HepG2 (cell line): Measurements from ENCODE around the gene CATSPERD. TPM values are rescaled to one million over a fixed set of nuclear protein-coding genes. Genes with fewer than 3 reads are reported as not detected.

Experiments used
- FOXP1 ChIP-seq, 2 experiments: fragments of 450-650 bp in 1 of 2; IDR thresholded peaks; 2 replicates each; pipeline ENCODE4 v1.6.1; 2017 to 2018; ENCODE audit warnings: antibody characterized with exemption in 1 of 2
- HNF4A ChIP-seq: sonication (generic); formaldehyde crosslinking; IDR thresholded peaks from 2 replicates; pipeline ENCODE4 v1.4.0; 2020; ENCODE audit warnings: missing genetic modification reagents
- HNRNPLL ChIP-seq: fragments of 200-400 bp; formaldehyde crosslinking; IDR thresholded peaks from 2 replicates; pipeline ENCODE4 v1.6.1; 2017; ENCODE audit warnings: mild to moderate bottlenecking, low read depth, low read length; ENCODE audit not compliant: poor library complexity, severe bottlenecking
- SP4 ChIP-seq: sonication (generic); formaldehyde crosslinking; IDR thresholded peaks from 2 replicates; pipeline ENCODE4 v1.8.1; 2023; ENCODE audit warnings: mild to moderate bottlenecking, missing genetic modification reagents
- SRF ChIP-seq: IDR thresholded peaks from 2 replicates; pipeline ENCODE4 v1.6.1; 2011; ENCODE audit warnings: mild to moderate bottlenecking, low read depth, low read length, moderate library complexity
- SRSF9 ChIP-seq: fragments of 200-400 bp; formaldehyde crosslinking; IDR thresholded peaks from 2 replicates; pipeline ENCODE4 v1.6.1; 2018; ENCODE audit warnings: borderline replicate concordance, mild to moderate bottlenecking, low read depth, low read length; ENCODE audit not compliant: insufficient read depth, poor library complexity, severe bottlenecking
- TAF15 ChIP-seq: fragments of 200-400 bp; formaldehyde crosslinking; IDR thresholded peaks from one replicate; pipeline ENCODE4 v1.6.1; 2018; ENCODE audit warnings: mild to moderate bottlenecking, low read depth, low read length; ENCODE audit not compliant: poor library complexity, severe bottlenecking
- TCF12 ChIP-seq, 2 experiments: fragments of 450-650 bp in 1 of 2; sonication (generic) in 1 of 2; formaldehyde crosslinking in 1 of 2; IDR thresholded peaks; 2 replicates each; pipeline versions ENCODE4 v1.6.1 to v1.8.0; 2017 to 2022; ENCODE audit warnings: antibody characterized with exemption in 1 of 2, mild to moderate bottlenecking in 1 of 2, missing genetic modification reagents in 1 of 2, moderate library complexity in 1 of 2
- TEAD2 ChIP-seq: sonication (generic); formaldehyde crosslinking; IDR thresholded peaks from 2 replicates; pipeline ENCODE4 v1.9.0; 2021; ENCODE audit warnings: missing genetic modification reagents
- ZBTB21 ChIP-seq: sonication (generic); formaldehyde crosslinking; IDR thresholded peaks from 2 replicates; pipeline ENCODE4 v1.4.0; 2020; ENCODE audit warnings: missing genetic modification reagents
- ZNF12 ChIP-seq: sonication (generic); formaldehyde crosslinking; IDR thresholded peaks from 2 replicates; pipeline ENCODE4 v1.5.0; 2020; ENCODE audit warnings: missing genetic modification reagents
- ZNF460 ChIP-seq: sonication (generic); formaldehyde crosslinking; IDR thresholded peaks from 2 replicates; pipeline ENCODE4 v1.5.1; 2020; ENCODE audit warnings: missing genetic modification reagents, mild to moderate bottlenecking, borderline replicate concordance
- ZNF605 ChIP-seq: sonication (generic); formaldehyde crosslinking; IDR thresholded peaks from 2 replicates; pipeline ENCODE4 v1.8.0; 2022; ENCODE audit warnings: mild to moderate bottlenecking, missing genetic modification reagents
- ZNF678 ChIP-seq: sonication (generic); formaldehyde crosslinking; IDR thresholded peaks from 2 replicates; pipeline ENCODE4 v1.4.0; 2020; ENCODE audit warnings: mild to moderate bottlenecking, missing genetic modification reagents
- ZNF709 ChIP-seq: sonication (generic); formaldehyde crosslinking; IDR thresholded peaks from 2 replicates; pipeline ENCODE4 v1.5.0; 2020; ENCODE audit warnings: mild to moderate bottlenecking, missing genetic modification reagents
- ZNF850 ChIP-seq: sonication (generic); formaldehyde crosslinking; conservative IDR thresholded peaks from 2 replicates; pipeline ENCODE4 v1.9.0; 2021; ENCODE audit warnings: mild to moderate bottlenecking, missing genetic modification reagents
- polyA plus RNA-seq, 8 experiments: library from polyadenylated mRNA; depleted of rRNA in 3 of 8; stranded (reverse) in 7 of 8; unstranded in 1 of 8; fragments of >200 nt; fragmentation: Illumina TruSeq in 4 of 8; extraction: Trizol in 4 of 8; gene quantifications; 2 replicates each; pipeline versions ENCODE4 v1.2.1 to v1.2.3, GENCODE V29; 2011 to 2016; ENCODE audit warnings: low read depth in 4 of 8, missing spikeins in 1 of 8, mixed read lengths in 1 of 8; ENCODE audit not compliant: insufficient read depth in 1 of 8
- total RNA-seq, 5 experiments: library from RNA; depleted of rRNA; stranded (reverse); fragments of >200 nt; fragmentation: Illumina TruSeq; extraction: Trizol; gene quantifications; 2 replicates each; pipeline ENCODE4 v1.2.3, GENCODE V29; 2016; ENCODE audit warnings: low read depth in 1 of 5
- TF ChIP-seq, protein P1 (sequence below): sonication (generic); formaldehyde crosslinking; IDR thresholded peaks from 2 replicates; pipeline ENCODE4 v1.4.0; 2020; ENCODE audit warnings: missing genetic modification reagents; ENCODE audit errors: not compliant biosample characterization
- TF ChIP-seq, protein P2 (sequence below): fragments of 450-650 bp; IDR thresholded peaks from 2 replicates; pipeline ENCODE4 v1.6.1; 2017
- TF ChIP-seq, protein P3 (sequence below): sonication (generic); formaldehyde crosslinking; IDR thresholded peaks from 2 replicates; pipeline ENCODE4 v1.4.0; 2020; ENCODE audit warnings: missing genetic modification reagents, borderline replicate concordance
- TF ChIP-seq, protein P4 (sequence below): sonication (generic); formaldehyde crosslinking; IDR thresholded peaks from 2 replicates; pipeline ENCODE4 v1.5.1; 2020; ENCODE audit warnings: missing genetic modification reagents, mild to moderate bottlenecking, borderline replicate concordance
- TF ChIP-seq, protein P5 (sequence below): sonication (generic); formaldehyde crosslinking; IDR thresholded peaks from 2 replicates; pipeline ENCODE4 v1.8.0; 2022; ENCODE audit warnings: mild to moderate bottlenecking, missing genetic modification reagents; ENCODE audit not compliant: insufficient replicate concordance
- TF ChIP-seq, protein P6 (sequence below): sonication (generic); formaldehyde crosslinking; IDR thresholded peaks from 2 replicates; pipeline ENCODE4 v1.4.0; 2020; ENCODE audit warnings: mild to moderate bottlenecking, missing genetic modification reagents

CATSPERD gene
- total and polyA plus RNA-seq, 2 of the 13 experiments (the other 11 are each of a cell fraction or from before 2014, with no cell fraction given) = 0.04 TPM; not detected in 1

DNA sequence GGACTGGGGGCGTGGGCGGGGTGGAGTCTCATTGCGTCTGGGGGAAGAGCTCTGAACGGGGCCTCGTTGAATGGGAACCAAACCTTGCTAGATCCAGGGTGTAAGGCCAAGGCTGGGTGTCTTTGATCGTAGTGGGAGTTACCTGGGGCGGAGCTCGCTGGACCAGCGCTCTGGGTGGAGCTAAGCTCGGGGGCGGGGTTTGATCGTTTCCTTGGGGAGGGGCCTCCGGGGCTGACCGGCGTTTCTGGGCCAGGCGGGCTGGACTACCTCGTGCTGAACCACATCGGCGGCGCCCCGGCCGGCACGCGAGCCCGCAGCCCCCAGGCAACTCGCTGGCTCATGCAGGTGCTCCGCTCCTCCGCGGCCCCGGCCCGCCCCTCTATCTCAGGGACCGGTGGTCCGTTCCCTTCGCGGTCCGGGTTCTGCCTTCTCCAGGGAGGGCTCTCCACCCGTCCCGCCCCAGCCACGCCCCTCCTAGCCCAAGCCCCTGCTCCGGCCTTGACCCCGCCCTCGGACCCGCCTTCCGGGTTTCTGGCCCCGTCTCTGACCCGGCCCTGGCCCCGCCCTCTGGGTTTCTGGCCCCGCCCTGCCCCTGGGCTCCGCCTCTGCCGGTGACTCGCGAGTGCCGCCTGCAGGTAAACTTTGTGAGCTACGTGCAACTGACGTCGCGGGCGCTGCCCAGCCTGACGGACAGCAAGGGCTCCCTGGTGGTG lies 33.6 kb upstream of the CATSPERD start (continued):
- TF ChIP-seq HNF4A (CRISPR knock-in tag) (no peak; the same call in 1 of the 2 replicates), TCF12 (IDR thresholded peaks at IDR 0.05) (no peak), TCF12 (CRISPR knock-in tag; IDR thresholded peaks at IDR 0.05) (0 out of 2 replicates have a peak, but pooled peaks have one; percentile 38), TAF15 (no peak), ZNF460 (CRISPR knock-in tag) (no peak), SP4 (peak; percentile 99), ZNF709 (no peak), HNRNPLL (peak; percentile 62), ZNF12 (CRISPR knock-in tag) (no peak; the same call in 1 of the 2 replicates), TEAD2 (CRISPR knock-in tag) (no peak), ZNF605 (CRISPR knock-in tag) (no peak), SRSF9 (no peak), SRF (no peak), ZNF678 (CRISPR knock-in tag) (no peak), ZNF850 (CRISPR knock-in tag) (no peak), FOXP1 (IDR thresholded peaks at IDR 0.05) (no peak), FOXP1 (CRISPR knock-in tag; IDR thresholded peaks at IDR 0.05) (no peak), ZBTB21 (no peak)
- TF ChIP-seq, protein P1, sequence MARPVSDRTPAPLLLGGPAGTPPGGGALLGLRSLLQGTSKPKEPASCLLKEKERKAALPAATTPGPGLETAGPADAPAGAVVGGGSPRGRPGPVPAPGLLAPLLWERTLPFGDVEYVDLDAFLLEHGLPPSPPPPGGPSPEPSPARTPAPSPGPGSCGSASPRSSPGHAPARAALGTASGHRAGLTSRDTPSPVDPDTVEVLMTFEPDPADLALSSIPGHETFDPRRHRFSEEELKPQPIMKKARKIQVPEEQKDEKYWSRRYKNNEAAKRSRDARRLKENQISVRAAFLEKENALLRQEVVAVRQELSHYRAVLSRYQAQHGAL = no peak
- TF ChIP-seq, protein P2, sequence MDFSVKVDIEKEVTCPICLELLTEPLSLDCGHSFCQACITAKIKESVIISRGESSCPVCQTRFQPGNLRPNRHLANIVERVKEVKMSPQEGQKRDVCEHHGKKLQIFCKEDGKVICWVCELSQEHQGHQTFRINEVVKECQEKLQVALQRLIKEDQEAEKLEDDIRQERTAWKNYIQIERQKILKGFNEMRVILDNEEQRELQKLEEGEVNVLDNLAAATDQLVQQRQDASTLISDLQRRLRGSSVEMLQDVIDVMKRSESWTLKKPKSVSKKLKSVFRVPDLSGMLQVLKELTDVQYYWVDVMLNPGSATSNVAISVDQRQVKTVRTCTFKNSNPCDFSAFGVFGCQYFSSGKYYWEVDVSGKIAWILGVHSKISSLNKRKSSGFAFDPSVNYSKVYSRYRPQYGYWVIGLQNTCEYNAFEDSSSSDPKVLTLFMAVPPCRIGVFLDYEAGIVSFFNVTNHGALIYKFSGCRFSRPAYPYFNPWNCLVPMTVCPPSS = no peak
- TF ChIP-seq, protein P3, sequence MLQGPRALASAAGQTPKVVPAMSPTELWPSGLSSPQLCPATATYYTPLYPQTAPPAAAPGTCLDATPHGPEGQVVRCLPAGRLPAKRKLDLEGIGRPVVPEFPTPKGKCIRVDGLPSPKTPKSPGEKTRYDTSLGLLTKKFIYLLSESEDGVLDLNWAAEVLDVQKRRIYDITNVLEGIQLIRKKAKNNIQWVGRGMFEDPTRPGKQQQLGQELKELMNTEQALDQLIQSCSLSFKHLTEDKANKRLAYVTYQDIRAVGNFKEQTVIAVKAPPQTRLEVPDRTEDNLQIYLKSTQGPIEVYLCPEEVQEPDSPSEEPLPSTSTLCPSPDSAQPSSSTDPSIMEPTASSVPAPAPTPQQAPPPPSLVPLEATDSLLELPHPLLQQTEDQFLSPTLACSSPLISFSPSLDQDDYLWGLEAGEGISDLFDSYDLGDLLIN (CRISPR knock-in tag) = no peak
- TF ChIP-seq, protein P4, sequence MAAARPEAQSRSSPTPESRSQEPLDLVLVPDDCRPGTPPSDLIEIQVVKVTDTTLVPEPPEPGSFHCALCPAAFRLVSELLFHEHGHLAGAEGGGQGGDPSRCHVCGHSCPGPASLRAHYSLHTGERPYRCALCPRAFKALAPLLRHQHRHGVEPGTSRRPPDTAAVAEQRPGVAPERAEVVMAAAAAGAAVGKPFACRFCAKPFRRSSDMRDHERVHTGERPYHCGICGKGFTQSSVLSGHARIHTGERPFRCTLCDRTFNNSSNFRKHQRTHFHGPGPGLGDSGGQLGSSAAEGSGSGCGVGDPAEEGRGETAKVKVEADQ (CRISPR knock-in tag) = 0 out of 2 replicates have a peak, but pooled peaks have one; percentile 12
- TF ChIP-seq, protein P5, sequence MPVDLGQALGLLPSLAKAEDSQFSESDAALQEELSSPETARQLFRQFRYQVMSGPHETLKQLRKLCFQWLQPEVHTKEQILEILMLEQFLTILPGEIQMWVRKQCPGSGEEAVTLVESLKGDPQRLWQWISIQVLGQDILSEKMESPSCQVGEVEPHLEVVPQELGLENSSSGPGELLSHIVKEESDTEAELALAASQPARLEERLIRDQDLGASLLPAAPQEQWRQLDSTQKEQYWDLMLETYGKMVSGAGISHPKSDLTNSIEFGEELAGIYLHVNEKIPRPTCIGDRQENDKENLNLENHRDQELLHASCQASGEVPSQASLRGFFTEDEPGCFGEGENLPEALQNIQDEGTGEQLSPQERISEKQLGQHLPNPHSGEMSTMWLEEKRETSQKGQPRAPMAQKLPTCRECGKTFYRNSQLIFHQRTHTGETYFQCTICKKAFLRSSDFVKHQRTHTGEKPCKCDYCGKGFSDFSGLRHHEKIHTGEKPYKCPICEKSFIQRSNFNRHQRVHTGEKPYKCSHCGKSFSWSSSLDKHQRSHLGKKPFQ (CRISPR knock-in tag) = no peak
- TF ChIP-seq, protein P6, sequence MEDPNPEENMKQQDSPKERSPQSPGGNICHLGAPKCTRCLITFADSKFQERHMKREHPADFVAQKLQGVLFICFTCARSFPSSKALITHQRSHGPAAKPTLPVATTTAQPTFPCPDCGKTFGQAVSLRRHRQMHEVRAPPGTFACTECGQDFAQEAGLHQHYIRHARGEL (CRISPR knock-in tag) = no peak
